H9 (cell line): ENCODE data around the gene FCN2. TPM values are rescaled to one million over a fixed set of nuclear protein-coding genes. Genes with fewer than 3 reads are reported as not detected.

ENCODE experiments used
- DNase-seq: peaks from one replicate; pipeline ENCODE4 v3.0.0-alpha.2; 2017
- H2AFZ ChIP-seq: one replicate; pipeline ENCODE4 v1.6.1; 2013; ENCODE audit warnings: mild to moderate bottlenecking, low read length, control low read depth, moderate library complexity
- H2AK5ac ChIP-seq: 2 replicates; pipeline ENCODE4 v1.6.1; 2013; ENCODE audit warnings: low read length, control low read depth, mixed read lengths; ENCODE audit not compliant: insufficient read length
- H2BK120ac ChIP-seq: one replicate; pipeline ENCODE4 v1.6.1; 2013; ENCODE audit warnings: low read depth, mild to moderate bottlenecking, low read length, control low read depth, inconsistent platforms; ENCODE audit not compliant: poor library complexity, severe bottlenecking
- H2BK12ac ChIP-seq: 2 replicates; pipeline ENCODE4 v1.6.1; 2013; ENCODE audit warnings: low read length, control low read depth, mixed read lengths, low read depth; ENCODE audit not compliant: insufficient read length
- H2BK15ac ChIP-seq: 2 replicates; pipeline ENCODE4 v1.6.1; 2013; ENCODE audit warnings: low read depth, low read length, control low read depth
- H2BK20ac ChIP-seq: one replicate; pipeline ENCODE4 v1.6.1; 2013; ENCODE audit warnings: low read depth, mild to moderate bottlenecking, low read length, control low read depth, inconsistent platforms; ENCODE audit not compliant: poor library complexity, severe bottlenecking
- H2BK5ac ChIP-seq: 2 replicates; pipeline ENCODE4 v1.6.1; 2013; ENCODE audit warnings: low read length, control low read depth, mixed read lengths; ENCODE audit not compliant: insufficient read length
- H3K14ac ChIP-seq: 2 replicates; pipeline ENCODE4 v1.6.1; 2013; ENCODE audit warnings: low read length, control low read depth; ENCODE audit not compliant: insufficient read depth
- H3K18ac ChIP-seq: 2 replicates; pipeline ENCODE4 v1.6.1; 2013; ENCODE audit warnings: low read depth, mild to moderate bottlenecking, mixed read lengths, low read length, control low read depth; ENCODE audit not compliant: insufficient read length
- H3K23ac ChIP-seq: 2 replicates; pipeline ENCODE4 v1.6.1; 2013; ENCODE audit warnings: low read length, control low read depth, mixed read lengths, low read depth; ENCODE audit not compliant: insufficient read length
- H3K23me2 ChIP-seq: 2 replicates; pipeline ENCODE4 v1.6.1; 2013; ENCODE audit warnings: low read depth, mild to moderate bottlenecking, mixed read lengths, low read length, control low read depth; ENCODE audit not compliant: insufficient read length, poor library complexity, severe bottlenecking
- H3K27ac ChIP-seq: 2 replicates; pipeline ENCODE4 v1.5.1; 2013; ENCODE audit warnings: low read length, control low read depth, mixed read lengths, low read depth; ENCODE audit not compliant: insufficient read length
- H3K27me3 ChIP-seq: 2 replicates; pipeline ENCODE4 v1.6.1; 2013; ENCODE audit warnings: low read length, control low read depth, inconsistent platforms; ENCODE audit not compliant: insufficient read depth
- H3K4ac ChIP-seq: 2 replicates; pipeline ENCODE4 v1.6.1; 2013; ENCODE audit warnings: low read depth, mild to moderate bottlenecking, control low read depth, inconsistent platforms, low read length, moderate library complexity
- H3K4me1 ChIP-seq: 2 replicates; pipeline ENCODE4 v1.6.1; 2013; ENCODE audit warnings: low read length, control low read depth, inconsistent platforms; ENCODE audit not compliant: insufficient read depth
- H3K4me2 ChIP-seq: 2 replicates; pipeline ENCODE4 v1.6.1; 2013; ENCODE audit warnings: low read length, control low read depth, mixed read lengths; ENCODE audit not compliant: insufficient read length, insufficient read depth
- H3K56ac ChIP-seq: 2 replicates; pipeline ENCODE4 v1.6.1; 2013; ENCODE audit warnings: low read depth, mild to moderate bottlenecking, mixed read lengths, low read length, control low read depth; ENCODE audit not compliant: insufficient read length
- H3K79me1 ChIP-seq: 2 replicates; pipeline ENCODE4 v1.6.1; 2013; ENCODE audit warnings: low read depth, mild to moderate bottlenecking, moderate library complexity, low read length, control low read depth, inconsistent platforms; ENCODE audit not compliant: insufficient read depth, poor library complexity, severe bottlenecking
- H3K79me2 ChIP-seq: 2 replicates; pipeline ENCODE4 v1.6.1; 2013; ENCODE audit warnings: low read length, control low read depth, inconsistent platforms; ENCODE audit not compliant: insufficient read depth
- H3K9ac ChIP-seq: 2 replicates; pipeline ENCODE4 v1.6.1; 2013; ENCODE audit warnings: low read length, control low read depth, mixed read lengths; ENCODE audit not compliant: insufficient read length; ENCODE audit errors: extremely low read depth
- H3K9me3 ChIP-seq: one replicate; pipeline ENCODE4 v1.6.1; 2013; ENCODE audit warnings: low read depth, low read length, inconsistent platforms; ENCODE audit not compliant: control insufficient read depth
- H3T11ph ChIP-seq: one replicate; pipeline ENCODE4 v1.6.1; 2013; ENCODE audit warnings: mild to moderate bottlenecking, low read length, control low read depth, inconsistent platforms
- H4K20me1 ChIP-seq: one replicate; pipeline ENCODE4 v1.6.1; 2013; ENCODE audit not compliant: control insufficient read depth, insufficient read length, insufficient read depth
- H4K5ac ChIP-seq: 2 replicates; pipeline ENCODE4 v1.6.1; 2013; ENCODE audit warnings: low read depth, mild to moderate bottlenecking, mixed read lengths, low read length, control low read depth; ENCODE audit not compliant: insufficient read length
- H4K8ac ChIP-seq: replicated peaks from 2 replicates; pipeline ENCODE4 v1.6.1; 2013; ENCODE audit warnings: low read length, control low read depth, mixed read lengths, low read depth; ENCODE audit not compliant: insufficient read length
- H4K91ac ChIP-seq: 2 replicates; pipeline ENCODE4 v1.6.1; 2013; ENCODE audit warnings: low read depth, mild to moderate bottlenecking, moderate library complexity, mixed read lengths, low read length, control low read depth; ENCODE audit not compliant: insufficient read length
- H3K27ac Mint-ChIP-seq, 3 experiments: 2 replicates in 2 of 3; 3 replicates in 1 of 3; pipeline ENCODE4 v1.8.0; 2020 to 2021; ENCODE audit warnings: mixed read lengths in 3 of 3, mild to moderate bottlenecking in 1 of 3, moderate library complexity in 1 of 3
- H3K27me3 Mint-ChIP-seq: 2 replicates; pipeline ENCODE4 v1.8.0; 2021; ENCODE audit warnings: low read depth, mild to moderate bottlenecking, moderate library complexity, mixed read lengths
- H3K36me3 Mint-ChIP-seq, 3 experiments: 2 replicates in 2 of 3; 3 replicates in 1 of 3; pipeline ENCODE4 v1.8.0; 2020 to 2021; ENCODE audit warnings: low read depth in 3 of 3, mixed read lengths in 3 of 3; ENCODE audit not compliant: insufficient read depth in 1 of 3
- H3K4me1 Mint-ChIP-seq, 2 experiments: 2 replicates each; pipeline ENCODE4 v1.8.0; 2020; ENCODE audit warnings: mixed read lengths in 2 of 2
- H3K4me3 Mint-ChIP-seq, 2 experiments: 2 replicates in 1 of 2; 3 replicates in 1 of 2; pipeline ENCODE4 v1.8.0; 2020 to 2021; ENCODE audit warnings: mild to moderate bottlenecking in 2 of 2, mixed read lengths in 2 of 2, moderate library complexity in 1 of 2
- H3K9me3 Mint-ChIP-seq, 2 experiments: 2 replicates in 1 of 2; 3 replicates in 1 of 2; pipeline ENCODE4 v1.8.0; 2020; ENCODE audit warnings: mild to moderate bottlenecking in 2 of 2, mixed read lengths in 2 of 2, moderate library complexity in 1 of 2
- CTCF ChIP-seq: fragments of 200-600 bp; sonication (generic); conservative IDR thresholded peaks from 3 replicates; pipeline ENCODE4 v1.8.0; 2021; ENCODE audit warnings: antibody characterized with exemption, mild to moderate bottlenecking
- WGBS: extraction: QIAGEN DNeasy Blood & Tissue Kit; methylation state at CpG from one replicate; pipeline ENCODE4 v1.1.7; 2013; ENCODE audit warnings: missing lambda C conversion rate, low lambda C conversion rate, mixed read lengths; ENCODE audit not compliant: insufficient read length; ENCODE audit errors: extremely low coverage; 5-methylcytosine and 5-hydroxymethylcytosine counted together
- total RNA-seq: library from RNA; stranded (reverse); gene quantifications from 2 replicates; pipeline ENCODE4 v1.2.1, GENCODE V29; 2021

FCN2 gene
- total RNA-seq, 1 experiment from 2014 or later: not detected

- no peak overlapping the region for H3K27ac ChIP-seq
- H3K4me3 Mint-ChIP-seq: no peak overlapping the region
- H3K27ac Mint-ChIP-seq: peak overlapping the region in 1 of 3 experiments; percentile 47; a peak in 2 of 7 replicates
- no peak overlapping the region for H4K91ac ChIP-seq
- no peak overlapping the region for H3K18ac ChIP-seq
- H3K4ac ChIP-seq: no peak overlapping the region
- H3T11ph ChIP-seq: no peak overlapping the region
- no peaks in the 10 kb centered on the region for H3K27me3 ChIP-seq
- no peak overlapping the region for H3K4me2 ChIP-seq
- H3K23me2 ChIP-seq: no peaks in the 10 kb centered on the region
- no peak overlapping the region for H4K8ac ChIP-seq
- H3K79me2 ChIP-seq: no peaks in the 10 kb centered on the region
- no CpG with 5 or more reads among the region's 25 CpGs for WGBS
- no peak overlapping the region for H2BK120ac ChIP-seq
- no peaks in the 10 kb centered on the region for H3K4me1 Mint-ChIP-seq
- no peak overlapping the region for H4K5ac ChIP-seq
- H2AFZ ChIP-seq: no peak overlapping the region
- no peak overlapping the region for H2AK5ac ChIP-seq
- no peaks in the 10 kb centered on the region for H3K9me3 ChIP-seq
- no peak overlapping the region for H3K9ac ChIP-seq
- no peaks in the 10 kb centered on the region for H3K79me1 ChIP-seq
- no peak overlapping the region for H3K14ac ChIP-seq
- no peak overlapping the region for H2BK20ac ChIP-seq
- no peaks in the 10 kb centered on the region; the same call in 1 of the 2 replicates for H3K27me3 Mint-ChIP-seq
- DNase-seq: peak; percentile 22
- no peaks in the 10 kb centered on the region for H3K9me3 Mint-ChIP-seq
- no peak overlapping the region for H2BK15ac ChIP-seq
- no peak overlapping the region for H3K56ac ChIP-seq
- H3K4me1 ChIP-seq: no peaks in the 10 kb centered on the region
- no peaks in the 10 kb centered on the region; a peak in 1 of 7 replicates for H3K36me3 Mint-ChIP-seq
- TF ChIP-seq CTCF: no peak
- H2BK5ac ChIP-seq: no peak overlapping the region
- H3K23ac ChIP-seq: no peak overlapping the region
- no peaks in the 10 kb centered on the region for H4K20me1 ChIP-seq
- no peak overlapping the region for H2BK12ac ChIP-seq
Observed at GRCh38 chr9:134868751-134869553, 11.7 kb upstream of the FCN2 start.
